ENCODE data around the gene NTF4.
A peak's percentile ranks its signal among the peaks of the same experiment; 100 is the strongest.
"Not testable (repeated sequence)": the region's sequence is repeated elsewhere in the genome, so short reads cannot be mapped to it uniquely, and the experiment has no call there.

The NTF4 gene

GRCh38 chr19:49019242-49019932 is 45.2 kb downstream of the NTF4 start:
- TF ChIP-seq ZFX (IDR thresholded peaks at IDR 0.05) (no peak), CTCF (conservative IDR thresholded peaks at IDR 0.05) (no peak)
- H3K27ac ChIP-seq = no peak overlapping the region

- not testable (repeated sequence) for H3K27ac ChIP-seq
Observed at GRCh38 chr19:49018388-49019241, 46.0 kb downstream of the NTF4 start.

- no peak overlapping the region for H3K27ac ChIP-seq
- TF ChIP-seq CTCF (conservative IDR thresholded peaks at IDR 0.05) (peak; percentile 52), ZFX (IDR thresholded peaks at IDR 0.05) (no peak)
Observed at GRCh38 chr19:49017666-49018351, 46.8 kb downstream of the NTF4 start.

GRCh38 chr19:49017041-49017665 is 47.5 kb downstream of the NTF4 start, which contains the start of gene LHB:
Gene LHB, minus strand, starts transcription at chr19:49017091. Its CDS starts 10 bp downstream, at chr19:49017081.
- H3K27ac ChIP-seq = no peak within 1 kb of the TSS
- TF ChIP-seq ZFX (IDR thresholded peaks at IDR 0.05) = no peak

- TF ChIP-seq ZFX (IDR thresholded peaks at IDR 0.05) (no peak), CTCF (conservative IDR thresholded peaks at IDR 0.05) (no peak)
- no peak overlapping the region for H3K27ac ChIP-seq
Observed at GRCh38 chr19:49016067-49016839, 48.4 kb downstream of the NTF4 start.

- TF ChIP-seq CTCF (conservative IDR thresholded peaks at IDR 0.05) = no peak
- no peak overlapping the region for H3K27ac ChIP-seq
Observed at GRCh38 chr19:49014870-49015255, 49.8 kb downstream of the NTF4 start.

GRCh38 chr19:49014123-49014869 is 50.3 kb downstream of the NTF4 start:
- no peak overlapping the region for H3K27ac ChIP-seq
- TF ChIP-seq ZFX (IDR thresholded peaks at IDR 0.05) = no peak
- TF ChIP-seq CTCF (conservative IDR thresholded peaks at IDR 0.05) = no peak

All from C4-2B (cell line).